Endothelial cell of umbilical vein (primary cell): Measurements from ENCODE around the gene TSPAN13.

ENCODE experiments used
- EZH2 ChIP-seq: IDR thresholded peaks from 2 replicates; pipeline ENCODE4 v1.6.1; 2012; ENCODE audit warnings: borderline replicate concordance, low read depth, mild to moderate bottlenecking, moderate library complexity, low read length, inconsistent platforms; ENCODE audit not compliant: severe bottlenecking
- TF ChIP-seq, protein P1 (sequence below), 2 donors: IDR thresholded peaks; 1 replicate in 1 of 2; 2 replicates in 1 of 2; pipeline ENCODE4 v1.5.1; 2011; ENCODE audit warnings: low read length in 2 of 2, mild to moderate bottlenecking in 2 of 2, moderate library complexity in 2 of 2, control low read depth in 1 of 2, inconsistent platforms in 1 of 2, low read depth in 1 of 2; ENCODE audit not compliant: insufficient read depth in 1 of 2; ENCODE audit errors: extremely low read depth in 1 of 2

- TF ChIP-seq, protein P1, sequence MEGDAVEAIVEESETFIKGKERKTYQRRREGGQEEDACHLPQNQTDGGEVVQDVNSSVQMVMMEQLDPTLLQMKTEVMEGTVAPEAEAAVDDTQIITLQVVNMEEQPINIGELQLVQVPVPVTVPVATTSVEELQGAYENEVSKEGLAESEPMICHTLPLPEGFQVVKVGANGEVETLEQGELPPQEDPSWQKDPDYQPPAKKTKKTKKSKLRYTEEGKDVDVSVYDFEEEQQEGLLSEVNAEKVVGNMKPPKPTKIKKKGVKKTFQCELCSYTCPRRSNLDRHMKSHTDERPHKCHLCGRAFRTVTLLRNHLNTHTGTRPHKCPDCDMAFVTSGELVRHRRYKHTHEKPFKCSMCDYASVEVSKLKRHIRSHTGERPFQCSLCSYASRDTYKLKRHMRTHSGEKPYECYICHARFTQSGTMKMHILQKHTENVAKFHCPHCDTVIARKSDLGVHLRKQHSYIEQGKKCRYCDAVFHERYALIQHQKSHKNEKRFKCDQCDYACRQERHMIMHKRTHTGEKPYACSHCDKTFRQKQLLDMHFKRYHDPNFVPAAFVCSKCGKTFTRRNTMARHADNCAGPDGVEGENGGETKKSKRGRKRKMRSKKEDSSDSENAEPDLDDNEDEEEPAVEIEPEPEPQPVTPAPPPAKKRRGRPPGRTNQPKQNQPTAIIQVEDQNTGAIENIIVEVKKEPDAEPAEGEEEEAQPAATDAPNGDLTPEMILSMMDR (IDR thresholded peaks at IDR 0.05; ENCODE audit: extremely low read depth in 1 of 2, insufficient read depth in 1 of 2, low read depth in 1 of 2, low read length in 2 of 2) = no peak
- no peak for TF ChIP-seq EZH2
Observed at GRCh38 chr7:16762177-16762576, 8.6 kb downstream of the TSPAN13 start.
